ENCODE measurements around the gene SRP19. TPM values are rescaled to one million over a fixed set of nuclear protein-coding genes. Genes with fewer than 3 reads are reported as not detected.

SRP19 gene
- total RNA-seq, 2 donors from 2014 or later: 65.4 to 65.7 TPM

- no peak overlapping the region for H3K9ac ChIP-seq (ENCODE audit: extremely low read depth, low read length, poor library complexity, severe bottlenecking)
- H3K27ac ChIP-seq (ENCODE audit: low read depth, low read length): no peak overlapping the region
- H3K36me3 Mint-ChIP-seq (ENCODE audit: low read depth): peaks cover 73% of the 10 kb centered on the region
- DNase-seq: no peak
- no peaks in the 10 kb centered on the region for H3K9me3 ChIP-seq (ENCODE audit: control insufficient read depth, low read length)
- TF ChIP-seq CTCF (conservative IDR thresholded peaks at IDR 0.05): no peak
- no peaks in the 10 kb centered on the region for H3K27me3 ChIP-seq (ENCODE audit: control insufficient read depth, insufficient read depth, low read length, poor library complexity, severe bottlenecking)
- WGBS, 2 experiments (ENCODE audit: insufficient coverage in 1 of 2, insufficient read length in 1 of 2): 94 to 98% methylated on average over 4 of the region's 4 CpGs
- no peaks in the 10 kb centered on the region for H3K27me3 Mint-ChIP-seq (ENCODE audit: insufficient read depth)
- H3K4me1 ChIP-seq (ENCODE audit: control insufficient read depth, insufficient read depth, low read length): no peaks in the 10 kb centered on the region
- peaks cover 23% of the 10 kb centered on the region for H3K4me1 Mint-ChIP-seq
- H3K36me3 ChIP-seq (ENCODE audit: control insufficient read depth, insufficient read depth, low read length): peaks cover 97% of the 10 kb centered on the region
- H3K4me3 Mint-ChIP-seq: no peak overlapping the region
- H3K9me3 Mint-ChIP-seq: no peaks in the 10 kb centered on the region
- H3K4me3 ChIP-seq (ENCODE audit: low read length): no peak overlapping the region
- no peak overlapping the region for H3K27ac Mint-ChIP-seq
Measured at GRCh38 chr5:112822456-112822855, 38.6 kb upstream of the SRP19 start.

GRCh38 chr5:112823181-112823580, 37.9 kb upstream of the SRP19 start:
- Histone ChIP-seq H3K27me3 (ENCODE audit: control insufficient read depth, insufficient read depth, low read length, poor library complexity, severe bottlenecking) (no peaks in the 10 kb centered on the region), H3K4me1 (ENCODE audit: control insufficient read depth, insufficient read depth, low read length) (no peaks in the 10 kb centered on the region), H3K9me3 (ENCODE audit: control insufficient read depth, low read length) (no peaks in the 10 kb centered on the region), H3K9ac (ENCODE audit: extremely low read depth, low read length, poor library complexity, severe bottlenecking) (no peak overlapping the region), H3K4me3 (ENCODE audit: low read length) (no peak overlapping the region), H3K36me3 (ENCODE audit: control insufficient read depth, insufficient read depth, low read length) (peaks cover 97% of the 10 kb centered on the region), H3K27ac (ENCODE audit: low read depth, low read length) (no peak overlapping the region)
- Mint-ChIP-seq H3K27me3 (ENCODE audit: insufficient read depth) (no peaks in the 10 kb centered on the region), H3K4me1 (peaks cover 19% of the 10 kb centered on the region), H3K36me3 (ENCODE audit: low read depth) (peaks cover 75% of the 10 kb centered on the region), H3K9me3 (no peaks in the 10 kb centered on the region), H3K27ac (no peak overlapping the region), H3K4me3 (no peak overlapping the region)
- DNase-seq: no peak
- 88% methylated on average over 2 of the region's 2 CpGs; no CpG with 5 or more reads in 1 of the 2 experiments for WGBS, 2 experiments (ENCODE audit: insufficient coverage in 1 of 2, insufficient read length in 1 of 2)
- TF ChIP-seq CTCF (conservative IDR thresholded peaks at IDR 0.05): no peak

- no peaks in the 10 kb centered on the region for H3K9me3 ChIP-seq (ENCODE audit: control insufficient read depth, low read length)
- no peak overlapping the region for H3K27ac Mint-ChIP-seq
- H3K9me3 Mint-ChIP-seq: no peaks in the 10 kb centered on the region
Measured at GRCh38 chr5:112823656-112824055, 37.4 kb upstream of the SRP19 start.

More at GRCh38 chr5:112823656-112824055, 37.4 kb upstream of the SRP19 start:
- no peak overlapping the region for H3K9ac ChIP-seq (ENCODE audit: extremely low read depth, low read length, poor library complexity, severe bottlenecking)
- Mint-ChIP-seq H3K4me3 (no peak overlapping the region), H3K36me3 (ENCODE audit: low read depth) (peaks cover 77% of the 10 kb centered on the region), H3K27me3 (ENCODE audit: insufficient read depth) (no peaks in the 10 kb centered on the region), H3K4me1 (peaks cover 19% of the 10 kb centered on the region)
- DNase-seq: no peak
- no peaks in the 10 kb centered on the region for H3K4me1 ChIP-seq (ENCODE audit: control insufficient read depth, insufficient read depth, low read length)
- TF ChIP-seq CTCF (conservative IDR thresholded peaks at IDR 0.05): no peak
- no peak overlapping the region for H3K4me3 ChIP-seq (ENCODE audit: low read length)
- no peak overlapping the region for H3K27ac ChIP-seq (ENCODE audit: low read depth, low read length)
- H3K27me3 ChIP-seq (ENCODE audit: control insufficient read depth, insufficient read depth, low read length, poor library complexity, severe bottlenecking): no peaks in the 10 kb centered on the region
- peaks cover 100% of the 10 kb centered on the region for H3K36me3 ChIP-seq (ENCODE audit: control insufficient read depth, insufficient read depth, low read length)
- WGBS, 2 experiments (ENCODE audit: insufficient coverage in 1 of 2, insufficient read length in 1 of 2): 92% methylated on average over 2 of the region's 2 CpGs; no CpG with 5 or more reads in 1 of the 2 experiments
